K562 (cell line): ENCODE measurements around the gene DDAH2. TPM values are rescaled to one million over a fixed set of nuclear protein-coding genes. Genes with fewer than 3 reads are reported as not detected.

Experiments used
- ATF1 ChIP-seq, 2 experiments: fragments of 450-650 bp in 1 of 2; IDR thresholded peaks; 2 replicates each; pipeline ENCODE4 v1.6.1; 2016; ENCODE audit warnings: missing compliant biosample characterization in 1 of 2, missing genetic modification characterization in 1 of 2
- C11orf30 ChIP-seq: fragments of 450-650 bp; IDR thresholded peaks from 2 replicates; pipeline ENCODE4 v1.6.1; 2016; ENCODE audit warnings: low read depth, mild to moderate bottlenecking
- CREB1 ChIP-seq, 2 experiments: sonication (generic) in 1 of 2; formaldehyde crosslinking in 1 of 2; IDR thresholded peaks; 2 replicates each; pipeline versions ENCODE4 v1.6.1 to v1.8.0; 2012 to 2022; ENCODE audit warnings: inconsistent platforms in 1 of 2, mild to moderate bottlenecking in 1 of 2, missing genetic modification reagents in 1 of 2, moderate library complexity in 1 of 2
- CXXC5 ChIP-seq: fragments of 250-450 bp; sonication (Bioruptor Pico); IDR thresholded peaks from 2 replicates; pipeline ENCODE4 v1.8.0; 2022; ENCODE audit warnings: inconsistent platforms, mild to moderate bottlenecking, moderate library complexity
- ELF1 ChIP-seq: fragments of 200-800 bp; sonication (Bioruptor generic); IDR thresholded peaks from 2 replicates; pipeline ENCODE4 v1.6.1; 2016; ENCODE audit warnings: missing genetic modification characterization, missing compliant biosample characterization
- HDAC8 ChIP-seq: fragments of 450-650 bp; IDR thresholded peaks from 2 replicates; pipeline ENCODE4 v1.6.1; 2016; ENCODE audit warnings: mild to moderate bottlenecking, missing genetic modification characterization, moderate library complexity, missing compliant biosample characterization
- KDM2B ChIP-seq: fragments of 250-450 bp; sonication (Bioruptor Pico); IDR thresholded peaks from 2 replicates; pipeline ENCODE4 v1.8.0; 2021; ENCODE audit warnings: mild to moderate bottlenecking, moderate library complexity
- MBD1 ChIP-seq: fragments of 250-450 bp; sonication (Bioruptor Pico); IDR thresholded peaks from 2 replicates; pipeline ENCODE4 v1.8.0; 2022; ENCODE audit warnings: inconsistent platforms
- MCM7 ChIP-seq, 2 experiments: fragments of 450-650 bp; IDR thresholded peaks; 2 replicates each; pipeline ENCODE4 v1.6.1; 2016 to 2018
- RAD21 ChIP-seq, 2 experiments: fragments of 250-450 bp in 1 of 2; fragments of 450-650 bp in 1 of 2; sonication (Bioruptor Pico) in 1 of 2; formaldehyde crosslinking in 1 of 2; IDR thresholded peaks in 1 of 2; conservative IDR thresholded peaks in 1 of 2; 2 replicates each; pipeline versions ENCODE4 v1.4.0 to v1.8.0; 2020 to 2022; ENCODE audit warnings: mild to moderate bottlenecking in 2 of 2, moderate library complexity in 1 of 2
- RCOR1 ChIP-seq, 2 experiments: IDR thresholded peaks; 2 replicates each; pipeline ENCODE4 v1.6.1; 2012; ENCODE audit warnings: low read depth in 2 of 2, low read length in 2 of 2, borderline replicate concordance in 1 of 2, improper control_type of control experiment in 1 of 2
- SP1 ChIP-seq: sonication (generic); formaldehyde crosslinking; IDR thresholded peaks from 2 replicates; pipeline ENCODE4 v1.8.1; 2022; ENCODE audit warnings: mild to moderate bottlenecking, missing genetic modification reagents
- ZBTB7A ChIP-seq: IDR thresholded peaks from 2 replicates; pipeline ENCODE4 v1.6.1; 2011; ENCODE audit warnings: low read depth, mild to moderate bottlenecking, low read length, moderate library complexity, borderline replicate concordance; ENCODE audit not compliant: control insufficient read depth
- ZNF57 ChIP-seq: fragments of 450-650 bp; formaldehyde crosslinking; IDR thresholded peaks from 2 replicates; pipeline ENCODE4 v1.4.0; 2020; ENCODE audit warnings: mild to moderate bottlenecking, moderate library complexity
- polyA plus RNA-seq, 8 experiments: library from polyadenylated mRNA; depleted of rRNA in 4 of 8; stranded (reverse) in 5 of 8; unstranded in 3 of 8; fragments of >200 nt; fragmentation: Nextera tagmentation in 2 of 8; fragmentation: Illumina TruSeq in 1 of 8; extraction: Ambion mirVana in 2 of 8; extraction: Trizol in 1 of 8; gene quantifications; 2 replicates each; pipeline versions ENCODE4 v1.2.1 to v1.2.3, GENCODE V29; 2011 to 2014; ENCODE audit warnings: inconsistent platforms in 1 of 8, missing spikeins in 1 of 8
- total RNA-seq, 7 experiments: library from RNA; depleted of rRNA in 6 of 7; stranded (reverse); fragments of >200 nt in 6 of 7; fragmentation: Illumina TruSeq in 2 of 7; extraction: Trizol in 2 of 7; gene quantifications; 2 replicates each; pipeline versions ENCODE4 v1.2.1 to v1.2.3, GENCODE V29; 2011 to 2021; ENCODE audit warnings: low replicate concordance in 1 of 7
- TF ChIP-seq, protein P1 (sequence below): sonication (generic); formaldehyde crosslinking; IDR thresholded peaks from 2 replicates; pipeline ENCODE4 v1.5.0; 2020; ENCODE audit warnings: missing genetic modification reagents
- TF ChIP-seq, protein P2 (sequence below), 2 experiments: fragments of 450-650 bp in 1 of 2; sonication (generic) in 1 of 2; formaldehyde crosslinking; conservative IDR thresholded peaks; 2 replicates each; pipeline versions ENCODE4 v1.4.0 to v1.8.1; 2020 to 2022; ENCODE audit warnings: mild to moderate bottlenecking in 1 of 2, missing genetic modification reagents in 1 of 2
- TF ChIP-seq, protein P3 (sequence below): IDR thresholded peaks from 3 replicates; pipeline ENCODE4 v1.6.1; 2011; ENCODE audit warnings: borderline replicate concordance, mild to moderate bottlenecking, moderate library complexity; ENCODE audit not compliant: insufficient read length; ENCODE audit errors: extremely low read depth
- TF ChIP-seq, protein P4 (sequence below): sonication (generic); formaldehyde crosslinking; IDR thresholded peaks from 2 replicates; pipeline ENCODE4 v1.4.0; 2020; ENCODE audit warnings: mild to moderate bottlenecking, missing genetic modification reagents

The DDAH2 gene
- total and polyA plus RNA-seq, 9 of the 15 experiments (the other 6 are each of a cell fraction or from before 2014, with no cell fraction given) = 1.8 to 45.4 (median 21.4) TPM

- TF ChIP-seq, protein P1, sequence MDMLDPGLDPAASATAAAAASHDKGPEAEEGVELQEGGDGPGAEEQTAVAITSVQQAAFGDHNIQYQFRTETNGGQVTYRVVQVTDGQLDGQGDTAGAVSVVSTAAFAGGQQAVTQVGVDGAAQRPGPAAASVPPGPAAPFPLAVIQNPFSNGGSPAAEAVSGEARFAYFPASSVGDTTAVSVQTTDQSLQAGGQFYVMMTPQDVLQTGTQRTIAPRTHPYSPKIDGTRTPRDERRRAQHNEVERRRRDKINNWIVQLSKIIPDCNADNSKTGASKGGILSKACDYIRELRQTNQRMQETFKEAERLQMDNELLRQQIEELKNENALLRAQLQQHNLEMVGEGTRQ (CRISPR knock-in tag) = no peak
- TF ChIP-seq RCOR1 (IDR thresholded peaks at IDR 0.05; ENCODE audit: borderline replicate concordance in 1 of 2, low read depth in 2 of 2, low read length in 2 of 2) = 0 out of 4 replicates have a peak, but pooled peaks of 1 of the 2 experiments have one; percentile 15
- TF ChIP-seq ZNF57 (CRISPR knock-in tag) = no peak
- no peak for TF ChIP-seq HDAC8
- TF ChIP-seq, protein P2, sequence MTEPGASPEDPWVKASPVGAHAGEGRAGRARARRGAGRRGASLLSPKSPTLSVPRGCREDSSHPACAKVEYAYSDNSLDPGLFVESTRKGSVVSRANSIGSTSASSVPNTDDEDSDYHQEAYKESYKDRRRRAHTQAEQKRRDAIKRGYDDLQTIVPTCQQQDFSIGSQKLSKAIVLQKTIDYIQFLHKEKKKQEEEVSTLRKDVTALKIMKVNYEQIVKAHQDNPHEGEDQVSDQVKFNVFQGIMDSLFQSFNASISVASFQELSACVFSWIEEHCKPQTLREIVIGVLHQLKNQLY (CRISPR knock-in tag; conservative IDR thresholded peaks at IDR 0.05) = no peak
- TF ChIP-seq ZBTB7A = peak; percentile 81; the same call in 1 of the 2 replicates
- peak; percentile 85 for TF ChIP-seq CREB1 (IDR thresholded peaks at IDR 0.05)
- peak; percentile 70; the same call in 1 of the 2 replicates for TF ChIP-seq CREB1 (CRISPR knock-in tag; IDR thresholded peaks at IDR 0.05)
- TF ChIP-seq KDM2B (CRISPR knock-in tag) = no peak
- TF ChIP-seq, protein P3, sequence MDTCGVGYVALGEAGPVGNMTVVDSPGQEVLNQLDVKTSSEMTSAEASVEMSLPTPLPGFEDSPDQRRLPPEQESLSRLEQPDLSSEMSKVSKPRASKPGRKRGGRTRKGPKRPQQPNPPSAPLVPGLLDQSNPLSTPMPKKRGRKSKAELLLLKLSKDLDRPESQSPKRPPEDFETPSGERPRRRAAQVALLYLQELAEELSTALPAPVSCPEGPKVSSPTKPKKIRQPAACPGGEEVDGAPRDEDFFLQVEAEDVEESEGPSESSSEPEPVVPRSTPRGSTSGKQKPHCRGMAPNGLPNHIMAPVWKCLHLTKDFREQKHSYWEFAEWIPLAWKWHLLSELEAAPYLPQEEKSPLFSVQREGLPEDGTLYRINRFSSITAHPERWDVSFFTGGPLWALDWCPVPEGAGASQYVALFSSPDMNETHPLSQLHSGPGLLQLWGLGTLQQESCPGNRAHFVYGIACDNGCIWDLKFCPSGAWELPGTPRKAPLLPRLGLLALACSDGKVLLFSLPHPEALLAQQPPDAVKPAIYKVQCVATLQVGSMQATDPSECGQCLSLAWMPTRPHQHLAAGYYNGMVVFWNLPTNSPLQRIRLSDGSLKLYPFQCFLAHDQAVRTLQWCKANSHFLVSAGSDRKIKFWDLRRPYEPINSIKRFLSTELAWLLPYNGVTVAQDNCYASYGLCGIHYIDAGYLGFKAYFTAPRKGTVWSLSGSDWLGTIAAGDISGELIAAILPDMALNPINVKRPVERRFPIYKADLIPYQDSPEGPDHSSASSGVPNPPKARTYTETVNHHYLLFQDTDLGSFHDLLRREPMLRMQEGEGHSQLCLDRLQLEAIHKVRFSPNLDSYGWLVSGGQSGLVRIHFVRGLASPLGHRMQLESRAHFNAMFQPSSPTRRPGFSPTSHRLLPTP = no peak
- TF ChIP-seq ELF1 (tag) = no peak
- TF ChIP-seq ATF1 (CRISPR knock-in tag; IDR thresholded peaks at IDR 0.05) = peak; percentile 44; the same call in 1 of the 2 replicates
- TF ChIP-seq ATF1 (tag; IDR thresholded peaks at IDR 0.05) = peak; percentile 61
- TF ChIP-seq, protein P4, sequence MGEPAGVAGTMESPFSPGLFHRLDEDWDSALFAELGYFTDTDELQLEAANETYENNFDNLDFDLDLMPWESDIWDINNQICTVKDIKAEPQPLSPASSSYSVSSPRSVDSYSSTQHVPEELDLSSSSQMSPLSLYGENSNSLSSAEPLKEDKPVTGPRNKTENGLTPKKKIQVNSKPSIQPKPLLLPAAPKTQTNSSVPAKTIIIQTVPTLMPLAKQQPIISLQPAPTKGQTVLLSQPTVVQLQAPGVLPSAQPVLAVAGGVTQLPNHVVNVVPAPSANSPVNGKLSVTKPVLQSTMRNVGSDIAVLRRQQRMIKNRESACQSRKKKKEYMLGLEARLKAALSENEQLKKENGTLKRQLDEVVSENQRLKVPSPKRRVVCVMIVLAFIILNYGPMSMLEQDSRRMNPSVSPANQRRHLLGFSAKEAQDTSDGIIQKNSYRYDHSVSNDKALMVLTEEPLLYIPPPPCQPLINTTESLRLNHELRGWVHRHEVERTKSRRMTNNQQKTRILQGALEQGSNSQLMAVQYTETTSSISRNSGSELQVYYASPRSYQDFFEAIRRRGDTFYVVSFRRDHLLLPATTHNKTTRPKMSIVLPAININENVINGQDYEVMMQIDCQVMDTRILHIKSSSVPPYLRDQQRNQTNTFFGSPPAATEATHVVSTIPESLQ (CRISPR knock-in tag) = no peak
- TF ChIP-seq SP1 (CRISPR knock-in tag) = no peak
- peak; percentile 22 to 55; a peak in 3 of 4 replicates for TF ChIP-seq RAD21 (CRISPR knock-in tag; conservative IDR thresholded peaks at IDR 0.05 in 1 of 2, IDR thresholded peaks at IDR 0.05 in 1 of 2)
- TF ChIP-seq MCM7 (IDR thresholded peaks at IDR 0.05) = no peak
- peak; percentile 48 for TF ChIP-seq CXXC5 (CRISPR knock-in tag)
- TF ChIP-seq MBD1 (CRISPR knock-in tag) = no peak
- no peak for TF ChIP-seq C11orf30
Measured at GRCh38 chr6:31717499-31718222, 11.4 kb downstream of the DDAH2 start (continued).
